Gastrocnemius medialis (tissue), 4 donors: ENCODE results near the gene BRCA2.

Source experiments
- POLR2A ChIP-seq, 2 donors: fragments of 450-650 bp; IDR thresholded peaks; one replicate each; pipeline ENCODE4 v1.6.1; 2017; ENCODE audit warnings: antibody characterized with exemption in 2 of 2, mild to moderate bottlenecking in 2 of 2, moderate library complexity in 2 of 2
- TF ChIP-seq, protein P1 (sequence below), 5 experiments: fragments of 450-650 bp in 3 of 5; fragments of 200-600 bp in 2 of 5; sonication (generic) in 2 of 5; IDR thresholded peaks in 4 of 5; conservative IDR thresholded peaks in 1 of 5; 1 replicate in 4 of 5; 2 replicates in 1 of 5; pipeline ENCODE4 v1.5.1; 2016 to 2019; ENCODE audit warnings: antibody characterized with exemption in 5 of 5, mild to moderate bottlenecking in 3 of 5, moderate library complexity in 3 of 5

DNA sequence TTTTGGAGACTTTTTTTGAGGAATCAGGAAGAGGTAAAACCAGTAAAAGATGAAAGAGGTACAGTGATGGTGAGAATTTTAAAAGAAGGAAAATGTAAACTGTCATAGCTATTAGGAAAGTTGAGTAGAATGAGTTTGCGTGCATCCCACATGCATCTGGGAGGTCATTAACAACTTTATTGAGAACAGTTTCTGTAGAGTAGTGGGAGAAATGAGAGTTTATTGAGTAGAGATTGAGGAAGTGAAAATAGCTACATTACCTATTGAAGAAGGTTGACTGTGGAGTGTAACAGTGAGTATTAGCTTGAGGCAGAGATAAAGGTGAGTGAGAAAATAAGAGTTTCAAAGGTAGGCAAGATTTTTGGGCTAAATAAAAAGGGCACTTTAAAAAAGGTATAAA is 38.7 kb downstream of the BRCA2 start:
- TF ChIP-seq, protein P1, sequence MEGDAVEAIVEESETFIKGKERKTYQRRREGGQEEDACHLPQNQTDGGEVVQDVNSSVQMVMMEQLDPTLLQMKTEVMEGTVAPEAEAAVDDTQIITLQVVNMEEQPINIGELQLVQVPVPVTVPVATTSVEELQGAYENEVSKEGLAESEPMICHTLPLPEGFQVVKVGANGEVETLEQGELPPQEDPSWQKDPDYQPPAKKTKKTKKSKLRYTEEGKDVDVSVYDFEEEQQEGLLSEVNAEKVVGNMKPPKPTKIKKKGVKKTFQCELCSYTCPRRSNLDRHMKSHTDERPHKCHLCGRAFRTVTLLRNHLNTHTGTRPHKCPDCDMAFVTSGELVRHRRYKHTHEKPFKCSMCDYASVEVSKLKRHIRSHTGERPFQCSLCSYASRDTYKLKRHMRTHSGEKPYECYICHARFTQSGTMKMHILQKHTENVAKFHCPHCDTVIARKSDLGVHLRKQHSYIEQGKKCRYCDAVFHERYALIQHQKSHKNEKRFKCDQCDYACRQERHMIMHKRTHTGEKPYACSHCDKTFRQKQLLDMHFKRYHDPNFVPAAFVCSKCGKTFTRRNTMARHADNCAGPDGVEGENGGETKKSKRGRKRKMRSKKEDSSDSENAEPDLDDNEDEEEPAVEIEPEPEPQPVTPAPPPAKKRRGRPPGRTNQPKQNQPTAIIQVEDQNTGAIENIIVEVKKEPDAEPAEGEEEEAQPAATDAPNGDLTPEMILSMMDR (IDR thresholded peaks at IDR 0.05 in 4 of 5, conservative IDR thresholded peaks at IDR 0.05 in 1 of 5): no peak
- no peak for TF ChIP-seq POLR2A (IDR thresholded peaks at IDR 0.05)
